ENCODE measurements around the gene PCNT.

PCNT gene

GRCh38 chr21:46328151-46328550 lies 4.2 kb downstream of the PCNT start:
- ChIA-PET CTCF (no interaction called here), POLR2A (no interaction called here)
- H3K4me1 ChIP-seq (ENCODE audit: control insufficient read depth, insufficient read depth, low read length): peaks cover 9% of the 10 kb centered on the region
- TF ChIP-seq KLF7 (tag by site-specific recombination; IDR thresholded peaks at IDR 0.05; ENCODE audit: borderline replicate concordance): no peak
- no peak for TF ChIP-seq AEBP2 (tag by site-specific recombination; IDR thresholded peaks at IDR 0.05; ENCODE audit: borderline replicate concordance)
- TF ChIP-seq ZNF24 (tag by site-specific recombination; IDR thresholded peaks at IDR 0.05): no peak
- TF ChIP-seq ZNF549 (tag by site-specific recombination; IDR thresholded peaks at IDR 0.05): no peak
- no peak overlapping the region for H3K27ac ChIP-seq (ENCODE audit: extremely low read depth, low read depth, low read length)
- H3K36me3 ChIP-seq (ENCODE audit: control insufficient read depth in 2 of 2, insufficient read depth in 1 of 2, low read length in 2 of 2): peaks cover 60 to 61% of the 10 kb centered on the region in 2 experiments
- H3K4me3 ChIP-seq (ENCODE audit: low read depth, low read length): no peak overlapping the region
- H3K9me3 ChIP-seq (ENCODE audit: control insufficient read depth, insufficient read depth, low read depth, low read length): no peaks in the 10 kb centered on the region

- H3K4me3 ChIP-seq (ENCODE audit: low read depth, low read length): no peak overlapping the region
- H3K27ac ChIP-seq (ENCODE audit: extremely low read depth, low read depth, low read length): no peak overlapping the region
- CTCF ChIA-PET: interaction anchor here (0.8 kb wide), 1 partner anchor 186 kb away, joined by 3 read pairs; no protein-coding TSS in a partner anchor
- TF ChIP-seq ATF2 (tag by site-specific recombination; IDR thresholded peaks at IDR 0.05; ENCODE audit: low read depth) (no peak), ZNF26 (tag by site-specific recombination; IDR thresholded peaks at IDR 0.05) (no peak), ZNF560 (tag by site-specific recombination; IDR thresholded peaks at IDR 0.05; ENCODE audit: borderline replicate concordance) (no peak), ZNF776 (tag by site-specific recombination; IDR thresholded peaks at IDR 0.05; ENCODE audit: borderline replicate concordance) (no peak), SP2 (tag by site-specific recombination; IDR thresholded peaks at IDR 0.05) (no peak), ZNF571 (tag by site-specific recombination; IDR thresholded peaks at IDR 0.05) (no peak)
- peaks cover 64 to 69% of the 10 kb centered on the region in 2 experiments for H3K36me3 ChIP-seq (ENCODE audit: control insufficient read depth in 2 of 2, insufficient read depth in 1 of 2, low read length in 2 of 2)
- no peaks in the 10 kb centered on the region for H3K9me3 ChIP-seq (ENCODE audit: control insufficient read depth, insufficient read depth, low read depth, low read length)
- H3K4me1 ChIP-seq (ENCODE audit: control insufficient read depth, insufficient read depth, low read length): peaks cover 9% of the 10 kb centered on the region
- POLR2A ChIA-PET: no interaction called here
These were observed 5.8 kb downstream of the PCNT start for GRCh38 chr21:46329796-46330195.

- H3K36me3 ChIP-seq (ENCODE audit: control insufficient read depth in 2 of 2, insufficient read depth in 1 of 2, low read length in 2 of 2): peaks cover 76 to 84% of the 10 kb centered on the region in 2 experiments
- peak; percentile 49; the same call in 1 of the 2 replicates for TF ChIP-seq ZNF341 (tag by site-specific recombination; IDR thresholded peaks at IDR 0.05; ENCODE audit: low read depth)
- TF ChIP-seq ZNF214 (tag by site-specific recombination; IDR thresholded peaks at IDR 0.05; ENCODE audit: borderline replicate concordance): no peak
- TF ChIP-seq ZFHX2 (tag by site-specific recombination; conservative IDR thresholded peaks at IDR 0.05): peak; percentile 100
- peak; percentile 100 for TF ChIP-seq EGR2 (tag by site-specific recombination; IDR thresholded peaks at IDR 0.05; ENCODE audit: low read depth)
- TF ChIP-seq HOXA7 (CRISPR knock-in tag; IDR thresholded peaks at IDR 0.05; ENCODE audit: borderline replicate concordance): no peak
- TF ChIP-seq GLIS1 (tag by site-specific recombination; IDR thresholded peaks at IDR 0.05): no peak
- TF ChIP-seq ZNF777 (tag by site-specific recombination; IDR thresholded peaks at IDR 0.05; ENCODE audit: borderline replicate concordance): no peak
- peak; percentile 54; the same call in 1 of the 2 replicates for TF ChIP-seq ZIC2 (tag by site-specific recombination; IDR thresholded peaks at IDR 0.05)
- no peak for TF ChIP-seq ZNF596 (tag by site-specific recombination; IDR thresholded peaks at IDR 0.05)
- H3K9me3 ChIP-seq (ENCODE audit: control insufficient read depth, insufficient read depth, low read depth, low read length): no peaks in the 10 kb centered on the region
- H3K4me3 ChIP-seq (ENCODE audit: low read depth, low read length): no peak overlapping the region
- POLR2A ChIA-PET: interaction anchor here (0.6 to 1.5 kb wide), 3 partner anchors 9 to 18 kb away, joined by 3 to 4 read pairs (median 3); no protein-coding TSS in a partner anchor
- H3K27ac ChIP-seq (ENCODE audit: extremely low read depth, low read depth, low read length): no peak overlapping the region
- CTCF ChIA-PET: no interaction called here
- no peaks in the 10 kb centered on the region for H3K4me1 ChIP-seq (ENCODE audit: control insufficient read depth, insufficient read depth, low read length)
These were observed 10.6 kb downstream of the PCNT start for GRCh38 chr21:46334351-46335140.

All from HEK293 (cell line).